22Rv1 (cell line): ENCODE results near the gene PSD4.
A peak's percentile ranks its signal among the peaks of the same experiment; 100 is the strongest.

ENCODE experiments used
- H3K27ac ChIP-seq: fragments of 450-650 bp; 2 replicates; pipeline ENCODE4 v1.5.1; 2017
- CTCF ChIP-seq: fragments of 450-650 bp; IDR thresholded peaks from 2 replicates; pipeline ENCODE4 v1.5.1; 2017; ENCODE audit warnings: mild to moderate bottlenecking
- ZFX ChIP-seq: fragments of 450-650 bp; IDR thresholded peaks from 2 replicates; pipeline ENCODE4 v1.6.1; 2017; ENCODE audit warnings: antibody characterized with exemption, borderline replicate concordance

The PSD4 gene

GRCh38 chr2:113223813-113224212 lies 50.0 kb downstream of the PSD4 start:
- H3K27ac ChIP-seq, result no peak overlapping the region
- TF ChIP-seq CTCF (no peak), ZFX (no peak)

- no peak for TF ChIP-seq ZFX
- no peak overlapping the region for H3K27ac ChIP-seq
These were observed 51.0 kb downstream of the PSD4 start for GRCh38 chr2:113224647-113225236.

GRCh38 chr2:113225263-113226259 lies 51.8 kb downstream of the PSD4 start:
- no peak for TF ChIP-seq ZFX
- no peak for TF ChIP-seq CTCF
- H3K27ac ChIP-seq, result no peak overlapping the region

GRCh38 chr2:113226462-113226861 lies 52.7 kb downstream of the PSD4 start:
- H3K27ac ChIP-seq, result no peak overlapping the region
- no peak for TF ChIP-seq CTCF
- TF ChIP-seq ZFX, result no peak

GRCh38 chr2:113227290-113227689 lies 53.5 kb downstream of the PSD4 start:
- no peak for TF ChIP-seq ZFX
- TF ChIP-seq CTCF, result peak; percentile 24; the same call in 1 of the 2 replicates
- no peak overlapping the region for H3K27ac ChIP-seq

- H3K27ac ChIP-seq, result no peak overlapping the region
- TF ChIP-seq ZFX (no peak), CTCF (no peak)
These were observed 53.9 kb downstream of the PSD4 start for GRCh38 chr2:113227698-113228097.

GRCh38 chr2:113228351-113228750 lies 54.6 kb downstream of the PSD4 start:
- TF ChIP-seq ZFX (no peak), CTCF (no peak)
- no peak overlapping the region for H3K27ac ChIP-seq
